Body of pancreas (tissue), 4 donors: ENCODE data around the gene GAREM1. TPM values are rescaled to one million over a fixed set of nuclear protein-coding genes. Genes with fewer than 3 reads are reported as not detected.

Experiments
- ATAC-seq: fragments of 150-250 bp; one replicate; pipeline ENCODE4 v1.9.1; 2016
- DNase-seq, 4 donors: peaks; one replicate each; pipeline ENCODE4 v3.0.0-alpha.2; 2019
- H3K27ac ChIP-seq, 4 donors: fragments of 200-600 bp; sonication (generic); 1 replicate in 3 of 4; 2 replicates in 1 of 4; pipeline versions ENCODE4 v1.5.1 to v1.6.1; 2016 to 2019; ENCODE audit warnings: mild to moderate bottlenecking in 1 of 4, mixed read lengths in 1 of 4, moderate library complexity in 1 of 4
- H3K27me3 ChIP-seq, 2 donors: fragments of 200-600 bp; sonication (generic); one replicate each; pipeline ENCODE4 v1.6.0; 2016; ENCODE audit warnings: mild to moderate bottlenecking in 1 of 2
- H3K36me3 ChIP-seq, 2 donors: fragments of 200-600 bp; sonication (generic); replicated peaks in 1 of 2; 2 replicates each; pipeline ENCODE4 v1.5.1; 2016; ENCODE audit warnings: low read depth in 2 of 2; ENCODE audit not compliant: insufficient read depth in 1 of 2
- H3K4me1 ChIP-seq: fragments of 200-600 bp; sonication (generic); one replicate; pipeline ENCODE4 v1.6.0; 2016
- H3K4me3 ChIP-seq, 2 donors: fragments of 200-600 bp; sonication (generic); 1 replicate in 1 of 2; 2 replicates in 1 of 2; pipeline ENCODE4 v1.5.1; 2016 to 2019
- H3K9me3 ChIP-seq, 3 donors: fragments of 200-600 bp; sonication (generic); 1 replicate in 2 of 3; 2 replicates in 1 of 3; pipeline ENCODE4 v1.5.1; 2016
- CTCF ChIP-seq, 7 experiments: fragments of 450-650 bp in 4 of 7; fragments of 200-600 bp in 3 of 7; sonication (generic) in 3 of 7; IDR thresholded peaks; one replicate each; pipeline ENCODE4 v1.5.1; 2016 to 2019; ENCODE audit warnings: antibody characterized with exemption in 7 of 7
- POLR2A ChIP-seq, 3 donors: fragments of 450-650 bp; IDR thresholded peaks; one replicate each; pipeline ENCODE4 v1.6.1; 2016; ENCODE audit warnings: antibody characterized with exemption in 3 of 3, mild to moderate bottlenecking in 2 of 3
- WGBS, 2 donors: methylation state at CpG; one replicate each; pipeline ENCODE4 v1.1.5; 2017; 5-methylcytosine and 5-hydroxymethylcytosine counted together
- intact Hi-C: fragments of 100-400 bp; cut with DNase I; formaldehyde crosslinking; loops from one replicate; pipeline ENCODE4 v1.15.1; 2023
- total RNA-seq, 2 donors: library from RNA; depleted of rRNA; stranded (reverse); fragments of >200 nt; gene quantifications; one replicate each; pipeline ENCODE4 v1.1.0, GENCODE V29; 2016

Gene GAREM1
- total RNA-seq, 2 donors from 2014 or later, result 16.1 to 16.8 TPM

- no peak for DNase-seq
- peaks cover 23% of the 10 kb centered on the region for H3K4me1 ChIP-seq
- H3K4me3 ChIP-seq, result no peak overlapping the region
- no peaks in the 10 kb centered on the region for H3K9me3 ChIP-seq
- intact Hi-C loops, result no loop called here
- WGBS, 2 donors, result 28 to 30% methylated on average over 2 of the region's 2 CpGs
- H3K36me3 ChIP-seq, result no peaks in the 10 kb centered on the region
- H3K27me3 ChIP-seq, result no peaks in the 10 kb centered on the region
- TF ChIP-seq CTCF (IDR thresholded peaks at IDR 0.05) (no peak), POLR2A (IDR thresholded peaks at IDR 0.05) (no peak)
- no peak for ATAC-seq
- no peak overlapping the region for H3K27ac ChIP-seq
Measured at GRCh38 chr18:32339045-32339444, 131.6 kb downstream of the GAREM1 start.

- WGBS, 2 donors, result 91 to 93% methylated on average over 8 of the region's 8 CpGs
- Histone ChIP-seq H3K36me3 (no peaks in the 10 kb centered on the region), H3K9me3 (no peaks in the 10 kb centered on the region), H3K4me3 (no peak overlapping the region), H3K27ac (no peak overlapping the region), H3K27me3 (no peaks in the 10 kb centered on the region), H3K4me1 (peaks cover 33% of the 10 kb centered on the region)
- ATAC-seq (no peak), DNase-seq (no peak)
- no peak for TF ChIP-seq CTCF (IDR thresholded peaks at IDR 0.05)
- no peak for TF ChIP-seq POLR2A (IDR thresholded peaks at IDR 0.05)
- intact Hi-C loops, result no loop called here
Measured at GRCh38 chr18:32337821-32338220, 132.9 kb downstream of the GAREM1 start.

GRCh38 chr18:32337347-32337746 is 133.3 kb downstream of the GAREM1 start:
- no peak overlapping the region for H3K27ac ChIP-seq
- no peaks in the 10 kb centered on the region for H3K27me3 ChIP-seq
- H3K9me3 ChIP-seq, result no peaks in the 10 kb centered on the region
- peaks cover 33% of the 10 kb centered on the region for H3K4me1 ChIP-seq
- intact Hi-C loops, result no loop called here
- TF ChIP-seq CTCF (IDR thresholded peaks at IDR 0.05) (no peak), POLR2A (IDR thresholded peaks at IDR 0.05) (no peak)
- ATAC-seq (no peak), DNase-seq (no peak)
- WGBS, 2 donors, result 91 to 96% methylated on average over 7 of the region's 7 CpGs
- H3K36me3 ChIP-seq, result no peaks in the 10 kb centered on the region
- no peak overlapping the region for H3K4me3 ChIP-seq

GRCh38 chr18:32335228-32335627 is 135.5 kb downstream of the GAREM1 start:
- Histone ChIP-seq H3K27ac (no peak overlapping the region), H3K36me3 (no peaks in the 10 kb centered on the region), H3K9me3 (no peaks in the 10 kb centered on the region), H3K4me3 (no peak overlapping the region), H3K27me3 (no peaks in the 10 kb centered on the region), H3K4me1 (peaks cover 33% of the 10 kb centered on the region)
- ATAC-seq (no peak), DNase-seq (no peak)
- TF ChIP-seq POLR2A (IDR thresholded peaks at IDR 0.05), result no peak
- TF ChIP-seq CTCF (IDR thresholded peaks at IDR 0.05), result no peak
- intact Hi-C loops, result no loop called here
- WGBS, 2 donors, result 65 to 83% methylated on average over 4 of the region's 4 CpGs

- Histone ChIP-seq H3K27me3 (no peaks in the 10 kb centered on the region), H3K4me1 (peaks cover 27% of the 10 kb centered on the region), H3K9me3 (no peaks in the 10 kb centered on the region), H3K4me3 (no peak overlapping the region), H3K27ac (peak overlapping the region; percentile 26 to 64 (median 62)), H3K36me3 (no peaks in the 10 kb centered on the region)
- TF ChIP-seq CTCF (IDR thresholded peaks at IDR 0.05) (peak in 4 of 7 experiments; percentile 34 to 47 (median 38)), POLR2A (IDR thresholded peaks at IDR 0.05) (peak in 2 of 3 donors; percentile 13 to 17)
- WGBS, 2 donors, result 40 to 48% methylated on average over 7 of the region's 7 CpGs
- DNase-seq (peak; percentile 65 to 83 (median 73)), ATAC-seq (peak; percentile 85)
- intact Hi-C loops, result no loop called here
Measured at GRCh38 chr18:32333781-32334180, 136.9 kb downstream of the GAREM1 start.
